H9 (cell line): ENCODE results near the gene EPHX1. TPM values are rescaled to one million over a fixed set of nuclear protein-coding genes. Genes with fewer than 3 reads are reported as not detected.

Experiments used
- DNase-seq: peaks from one replicate; pipeline ENCODE4 v3.0.0-alpha.2; 2017
- H2AFZ ChIP-seq: one replicate; pipeline ENCODE4 v1.6.1; 2013; ENCODE audit warnings: mild to moderate bottlenecking, low read length, control low read depth, moderate library complexity
- H2AK5ac ChIP-seq: 2 replicates; pipeline ENCODE4 v1.6.1; 2013; ENCODE audit warnings: low read length, control low read depth, mixed read lengths; ENCODE audit not compliant: insufficient read length
- H2BK120ac ChIP-seq: one replicate; pipeline ENCODE4 v1.6.1; 2013; ENCODE audit warnings: low read depth, mild to moderate bottlenecking, low read length, control low read depth, inconsistent platforms; ENCODE audit not compliant: poor library complexity, severe bottlenecking
- H2BK12ac ChIP-seq: 2 replicates; pipeline ENCODE4 v1.6.1; 2013; ENCODE audit warnings: low read length, control low read depth, mixed read lengths, low read depth; ENCODE audit not compliant: insufficient read length
- H2BK15ac ChIP-seq: 2 replicates; pipeline ENCODE4 v1.6.1; 2013; ENCODE audit warnings: low read depth, low read length, control low read depth
- H2BK20ac ChIP-seq: one replicate; pipeline ENCODE4 v1.6.1; 2013; ENCODE audit warnings: low read depth, mild to moderate bottlenecking, low read length, control low read depth, inconsistent platforms; ENCODE audit not compliant: poor library complexity, severe bottlenecking
- H2BK5ac ChIP-seq: 2 replicates; pipeline ENCODE4 v1.6.1; 2013; ENCODE audit warnings: low read length, control low read depth, mixed read lengths; ENCODE audit not compliant: insufficient read length
- H3K14ac ChIP-seq: 2 replicates; pipeline ENCODE4 v1.6.1; 2013; ENCODE audit warnings: low read length, control low read depth; ENCODE audit not compliant: insufficient read depth
- H3K18ac ChIP-seq: 2 replicates; pipeline ENCODE4 v1.6.1; 2013; ENCODE audit warnings: low read depth, mild to moderate bottlenecking, mixed read lengths, low read length, control low read depth; ENCODE audit not compliant: insufficient read length
- H3K23ac ChIP-seq: 2 replicates; pipeline ENCODE4 v1.6.1; 2013; ENCODE audit warnings: low read length, control low read depth, mixed read lengths, low read depth; ENCODE audit not compliant: insufficient read length
- H3K23me2 ChIP-seq: 2 replicates; pipeline ENCODE4 v1.6.1; 2013; ENCODE audit warnings: low read depth, mild to moderate bottlenecking, mixed read lengths, low read length, control low read depth; ENCODE audit not compliant: insufficient read length, poor library complexity, severe bottlenecking
- H3K27ac ChIP-seq: 2 replicates; pipeline ENCODE4 v1.5.1; 2013; ENCODE audit warnings: low read length, control low read depth, mixed read lengths, low read depth; ENCODE audit not compliant: insufficient read length
- H3K27me3 ChIP-seq: 2 replicates; pipeline ENCODE4 v1.6.1; 2013; ENCODE audit warnings: low read length, control low read depth, inconsistent platforms; ENCODE audit not compliant: insufficient read depth
- H3K4ac ChIP-seq: 2 replicates; pipeline ENCODE4 v1.6.1; 2013; ENCODE audit warnings: low read depth, mild to moderate bottlenecking, control low read depth, inconsistent platforms, low read length, moderate library complexity
- H3K4me1 ChIP-seq: 2 replicates; pipeline ENCODE4 v1.6.1; 2013; ENCODE audit warnings: low read length, control low read depth, inconsistent platforms; ENCODE audit not compliant: insufficient read depth
- H3K4me2 ChIP-seq: 2 replicates; pipeline ENCODE4 v1.6.1; 2013; ENCODE audit warnings: low read length, control low read depth, mixed read lengths; ENCODE audit not compliant: insufficient read length, insufficient read depth
- H3K56ac ChIP-seq: 2 replicates; pipeline ENCODE4 v1.6.1; 2013; ENCODE audit warnings: low read depth, mild to moderate bottlenecking, mixed read lengths, low read length, control low read depth; ENCODE audit not compliant: insufficient read length
- H3K79me1 ChIP-seq: 2 replicates; pipeline ENCODE4 v1.6.1; 2013; ENCODE audit warnings: low read depth, mild to moderate bottlenecking, moderate library complexity, low read length, control low read depth, inconsistent platforms; ENCODE audit not compliant: insufficient read depth, poor library complexity, severe bottlenecking
- H3K79me2 ChIP-seq: 2 replicates; pipeline ENCODE4 v1.6.1; 2013; ENCODE audit warnings: low read length, control low read depth, inconsistent platforms; ENCODE audit not compliant: insufficient read depth
- H3K9ac ChIP-seq: 2 replicates; pipeline ENCODE4 v1.6.1; 2013; ENCODE audit warnings: low read length, control low read depth, mixed read lengths; ENCODE audit not compliant: insufficient read length; ENCODE audit errors: extremely low read depth
- H3K9me3 ChIP-seq: one replicate; pipeline ENCODE4 v1.6.1; 2013; ENCODE audit warnings: low read depth, low read length, inconsistent platforms; ENCODE audit not compliant: control insufficient read depth
- H3T11ph ChIP-seq: one replicate; pipeline ENCODE4 v1.6.1; 2013; ENCODE audit warnings: mild to moderate bottlenecking, low read length, control low read depth, inconsistent platforms
- H4K20me1 ChIP-seq: one replicate; pipeline ENCODE4 v1.6.1; 2013; ENCODE audit not compliant: control insufficient read depth, insufficient read length, insufficient read depth
- H4K5ac ChIP-seq: 2 replicates; pipeline ENCODE4 v1.6.1; 2013; ENCODE audit warnings: low read depth, mild to moderate bottlenecking, mixed read lengths, low read length, control low read depth; ENCODE audit not compliant: insufficient read length
- H4K8ac ChIP-seq: replicated peaks from 2 replicates; pipeline ENCODE4 v1.6.1; 2013; ENCODE audit warnings: low read length, control low read depth, mixed read lengths, low read depth; ENCODE audit not compliant: insufficient read length
- H4K91ac ChIP-seq: 2 replicates; pipeline ENCODE4 v1.6.1; 2013; ENCODE audit warnings: low read depth, mild to moderate bottlenecking, moderate library complexity, mixed read lengths, low read length, control low read depth; ENCODE audit not compliant: insufficient read length
- H3K27ac Mint-ChIP-seq, 3 experiments: 2 replicates in 2 of 3; 3 replicates in 1 of 3; pipeline ENCODE4 v1.8.0; 2020 to 2021; ENCODE audit warnings: mixed read lengths in 3 of 3, mild to moderate bottlenecking in 1 of 3, moderate library complexity in 1 of 3
- H3K27me3 Mint-ChIP-seq: 2 replicates; pipeline ENCODE4 v1.8.0; 2021; ENCODE audit warnings: low read depth, mild to moderate bottlenecking, moderate library complexity, mixed read lengths
- H3K36me3 Mint-ChIP-seq, 3 experiments: 2 replicates in 2 of 3; 3 replicates in 1 of 3; pipeline ENCODE4 v1.8.0; 2020 to 2021; ENCODE audit warnings: low read depth in 3 of 3, mixed read lengths in 3 of 3; ENCODE audit not compliant: insufficient read depth in 1 of 3
- H3K4me1 Mint-ChIP-seq, 2 experiments: 2 replicates each; pipeline ENCODE4 v1.8.0; 2020; ENCODE audit warnings: mixed read lengths in 2 of 2
- H3K4me3 Mint-ChIP-seq, 2 experiments: 2 replicates in 1 of 2; 3 replicates in 1 of 2; pipeline ENCODE4 v1.8.0; 2020 to 2021; ENCODE audit warnings: mild to moderate bottlenecking in 2 of 2, mixed read lengths in 2 of 2, moderate library complexity in 1 of 2
- H3K9me3 Mint-ChIP-seq, 2 experiments: 2 replicates in 1 of 2; 3 replicates in 1 of 2; pipeline ENCODE4 v1.8.0; 2020; ENCODE audit warnings: mild to moderate bottlenecking in 2 of 2, mixed read lengths in 2 of 2, moderate library complexity in 1 of 2
- WGBS: extraction: QIAGEN DNeasy Blood & Tissue Kit; methylation state at CpG from one replicate; pipeline ENCODE4 v1.1.7; 2013; ENCODE audit warnings: missing lambda C conversion rate, low lambda C conversion rate, mixed read lengths; ENCODE audit not compliant: insufficient read length; ENCODE audit errors: extremely low coverage; 5-methylcytosine and 5-hydroxymethylcytosine counted together
- total RNA-seq: library from RNA; stranded (reverse); gene quantifications from 2 replicates; pipeline ENCODE4 v1.2.1, GENCODE V29; 2021
- TF ChIP-seq, protein P1 (sequence below): fragments of 200-600 bp; sonication (generic); conservative IDR thresholded peaks from 3 replicates; pipeline ENCODE4 v1.8.0; 2021; ENCODE audit warnings: antibody characterized with exemption, mild to moderate bottlenecking

EPHX1 gene
- total RNA-seq, 1 experiment from 2014 or later: 40.6 TPM

GRCh38 chr1:225888898-225889601 lies 79.1 kb downstream of the EPHX1 start, which contains the start of gene LEFTY1:
TSS of gene LEFTY1 (minus strand) at chr1:225889146. CDS start at chr1:225889066, 80 bp downstream.
- Histone ChIP-seq H3K4me2 (peak within 1 kb of the TSS; percentile 36), H3K9me3 (no peaks in the 10 kb centered on the region), H3K79me1 (no peaks in the 10 kb centered on the region), H3T11ph (peak within 1 kb of the TSS; percentile 77), H2BK20ac (no peak within 1 kb of the TSS), H3K27me3 (no peaks in the 10 kb centered on the region), H2BK12ac (no peak within 1 kb of the TSS), H3K9ac (peak within 1 kb of the TSS; percentile 86), H3K23me2 (no peaks in the 10 kb centered on the region), H4K91ac (no peak within 1 kb of the TSS), H2BK5ac (no peak within 1 kb of the TSS), H2BK120ac (no peak within 1 kb of the TSS), H3K4me1 (peaks cover 3% of the 10 kb centered on the region; the same call in 1 of the 2 replicates), H3K14ac (no peak within 1 kb of the TSS), H4K20me1 (no peaks in the 10 kb centered on the region), H2AK5ac (no peak within 1 kb of the TSS), H3K27ac (no peak within 1 kb of the TSS), H2AFZ (no peak within 1 kb of the TSS), H3K23ac (no peak within 1 kb of the TSS), H3K79me2 (peaks cover 2% of the 10 kb centered on the region; the same call in 1 of the 2 replicates), H3K56ac (no peak within 1 kb of the TSS), H3K4ac (no peak within 1 kb of the TSS), H3K18ac (peak within 1 kb of the TSS; percentile 27), H4K5ac (no peak within 1 kb of the TSS), H4K8ac (peak within 1 kb of the TSS; percentile 21), H2BK15ac (no peak within 1 kb of the TSS)
- DNase-seq: peak; percentile 84
- no CpG with 5 or more reads among the region's 11 CpGs for WGBS
- Mint-ChIP-seq H3K4me3 (peak within 1 kb of the TSS; percentile 70 to 75), H3K27ac (peak within 1 kb of the TSS; percentile 44 to 96 (median 64); a peak in 4 of 7 replicates), H3K4me1 (peaks cover 39 to 40% of the 10 kb centered on the region in 2 experiments), H3K27me3 (peaks cover 2% of the 10 kb centered on the region; the same call in 1 of the 2 replicates), H3K9me3 (no peaks in the 10 kb centered on the region; a peak in 1 of 5 replicates), H3K36me3 (peaks cover 0 to 13% (median 0%) of the 10 kb centered on the region in 3 experiments; a peak in 5 of 7 replicates)
- TF ChIP-seq, protein P1, sequence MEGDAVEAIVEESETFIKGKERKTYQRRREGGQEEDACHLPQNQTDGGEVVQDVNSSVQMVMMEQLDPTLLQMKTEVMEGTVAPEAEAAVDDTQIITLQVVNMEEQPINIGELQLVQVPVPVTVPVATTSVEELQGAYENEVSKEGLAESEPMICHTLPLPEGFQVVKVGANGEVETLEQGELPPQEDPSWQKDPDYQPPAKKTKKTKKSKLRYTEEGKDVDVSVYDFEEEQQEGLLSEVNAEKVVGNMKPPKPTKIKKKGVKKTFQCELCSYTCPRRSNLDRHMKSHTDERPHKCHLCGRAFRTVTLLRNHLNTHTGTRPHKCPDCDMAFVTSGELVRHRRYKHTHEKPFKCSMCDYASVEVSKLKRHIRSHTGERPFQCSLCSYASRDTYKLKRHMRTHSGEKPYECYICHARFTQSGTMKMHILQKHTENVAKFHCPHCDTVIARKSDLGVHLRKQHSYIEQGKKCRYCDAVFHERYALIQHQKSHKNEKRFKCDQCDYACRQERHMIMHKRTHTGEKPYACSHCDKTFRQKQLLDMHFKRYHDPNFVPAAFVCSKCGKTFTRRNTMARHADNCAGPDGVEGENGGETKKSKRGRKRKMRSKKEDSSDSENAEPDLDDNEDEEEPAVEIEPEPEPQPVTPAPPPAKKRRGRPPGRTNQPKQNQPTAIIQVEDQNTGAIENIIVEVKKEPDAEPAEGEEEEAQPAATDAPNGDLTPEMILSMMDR: no peak
